ENCODE data around the gene MC4R.

- TF ChIP-seq, protein P1, sequence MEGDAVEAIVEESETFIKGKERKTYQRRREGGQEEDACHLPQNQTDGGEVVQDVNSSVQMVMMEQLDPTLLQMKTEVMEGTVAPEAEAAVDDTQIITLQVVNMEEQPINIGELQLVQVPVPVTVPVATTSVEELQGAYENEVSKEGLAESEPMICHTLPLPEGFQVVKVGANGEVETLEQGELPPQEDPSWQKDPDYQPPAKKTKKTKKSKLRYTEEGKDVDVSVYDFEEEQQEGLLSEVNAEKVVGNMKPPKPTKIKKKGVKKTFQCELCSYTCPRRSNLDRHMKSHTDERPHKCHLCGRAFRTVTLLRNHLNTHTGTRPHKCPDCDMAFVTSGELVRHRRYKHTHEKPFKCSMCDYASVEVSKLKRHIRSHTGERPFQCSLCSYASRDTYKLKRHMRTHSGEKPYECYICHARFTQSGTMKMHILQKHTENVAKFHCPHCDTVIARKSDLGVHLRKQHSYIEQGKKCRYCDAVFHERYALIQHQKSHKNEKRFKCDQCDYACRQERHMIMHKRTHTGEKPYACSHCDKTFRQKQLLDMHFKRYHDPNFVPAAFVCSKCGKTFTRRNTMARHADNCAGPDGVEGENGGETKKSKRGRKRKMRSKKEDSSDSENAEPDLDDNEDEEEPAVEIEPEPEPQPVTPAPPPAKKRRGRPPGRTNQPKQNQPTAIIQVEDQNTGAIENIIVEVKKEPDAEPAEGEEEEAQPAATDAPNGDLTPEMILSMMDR (IDR thresholded peaks at IDR 0.05; ENCODE audit: low read depth, low read length): no peak
- TF ChIP-seq EZH2phosphoT487 (IDR thresholded peaks at IDR 0.05; ENCODE audit: low read depth): no peak
Observed at GRCh38 chr18:60322591-60322990, 50.0 kb downstream of the MC4R start.
